GM18861 (cell line): ENCODE data around the gene CLCN2.

Experiments used
- ATAC-seq: cut with Tn5 transposase; IDR thresholded peaks from one replicate; pipeline ENCODE4 v1.9.1; 2021; ENCODE audit not compliant: unreplicated experiment

The CLCN2 gene

DNA sequence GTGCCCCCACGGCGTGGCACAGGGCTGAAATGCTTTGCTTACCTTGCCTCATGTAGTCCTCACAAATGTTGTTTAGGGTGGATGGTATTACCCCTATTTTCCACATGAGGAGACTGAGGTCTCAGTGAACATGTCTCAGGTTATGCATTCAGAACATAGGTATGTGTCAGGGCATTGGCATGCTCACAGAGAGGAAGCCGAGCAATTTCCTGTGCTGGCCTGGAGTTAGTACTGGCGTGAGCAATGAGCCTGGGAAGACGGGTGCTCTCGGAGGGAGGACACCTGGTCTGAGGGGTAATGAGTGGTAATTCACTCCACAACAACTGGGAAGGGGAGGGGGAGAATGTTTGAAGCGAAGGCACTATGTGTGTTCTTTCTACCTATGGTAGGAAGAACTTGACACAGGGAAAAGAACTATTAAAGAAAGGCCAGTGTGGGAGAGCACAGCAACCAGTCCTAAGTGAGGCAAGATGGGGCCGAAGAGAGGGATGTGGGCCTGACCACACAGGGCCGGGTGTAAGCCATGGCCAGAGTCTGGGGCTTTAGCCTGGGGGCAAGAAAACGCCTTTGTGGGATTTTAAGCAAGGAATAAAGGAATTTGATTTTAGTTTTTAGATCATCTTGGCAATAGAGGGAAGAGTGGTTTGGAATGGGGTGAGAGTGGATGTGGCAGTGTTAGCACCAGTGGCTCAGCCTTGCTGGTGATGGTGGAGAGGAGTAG, 28.9 kb downstream of the CLCN2 start:
- ATAC-seq = no peak

DNA sequence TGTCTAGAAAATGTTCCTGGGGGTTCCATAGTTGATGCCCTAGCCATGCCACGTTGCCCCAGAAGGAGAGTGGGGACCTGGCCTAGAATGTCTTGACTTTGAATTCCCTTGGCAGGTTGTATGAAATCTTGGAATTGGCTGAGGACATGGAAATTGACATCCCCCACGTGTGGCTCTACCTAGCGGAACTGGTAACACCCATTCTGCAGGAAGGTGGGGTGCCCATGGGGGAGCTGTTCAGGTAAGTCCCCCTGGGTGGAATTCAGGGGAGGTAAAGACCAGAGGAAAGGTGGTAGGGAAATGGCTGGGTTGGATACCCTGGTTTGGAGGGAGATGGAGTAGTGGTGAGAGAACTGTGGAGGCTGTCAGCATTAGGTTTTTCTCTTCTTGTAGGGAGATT, 32.9 kb downstream of the CLCN2 start:
- ATAC-seq = no peak

DNA sequence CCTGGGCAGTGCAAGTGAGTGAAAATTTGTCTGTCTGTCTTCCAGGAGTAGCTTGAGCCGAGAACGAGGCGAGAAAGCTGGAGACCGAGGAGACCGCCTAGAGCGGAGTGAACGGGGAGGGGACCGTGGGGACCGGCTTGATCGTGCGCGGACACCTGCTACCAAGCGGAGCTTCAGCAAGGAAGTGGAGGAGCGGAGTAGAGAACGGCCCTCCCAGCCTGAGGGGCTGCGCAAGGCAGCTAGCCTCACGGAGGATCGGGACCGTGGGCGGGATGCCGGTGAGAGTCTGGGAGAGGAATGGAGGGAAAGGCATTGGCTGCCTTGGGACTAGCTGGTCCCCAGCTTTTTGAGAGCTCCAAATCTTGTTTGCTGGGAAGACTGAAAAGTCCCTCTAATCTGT, 34.2 kb downstream of the CLCN2 start:
- ATAC-seq = no peak

- ATAC-seq = no peak
Measured at GRCh38 chr3:184325715-184326369, 35.6 kb downstream of the CLCN2 start.

DNA sequence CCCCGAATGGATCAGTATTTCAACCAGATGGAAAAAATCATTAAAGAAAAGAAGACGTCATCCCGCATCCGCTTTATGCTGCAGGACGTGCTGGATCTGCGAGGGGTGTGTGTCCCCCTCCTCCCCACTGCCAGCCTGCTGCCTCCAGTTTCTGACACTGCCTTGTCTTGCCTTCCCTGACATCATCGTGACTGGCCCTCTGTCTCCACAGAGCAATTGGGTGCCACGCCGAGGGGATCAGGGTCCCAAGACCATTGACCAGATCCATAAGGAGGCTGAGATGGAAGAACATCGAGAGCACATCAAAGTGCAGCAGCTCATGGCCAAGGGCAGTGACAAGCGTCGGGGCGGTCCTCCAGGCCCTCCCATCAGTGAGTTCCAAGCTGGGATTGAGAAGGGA, 36.1 kb downstream of the CLCN2 start:
- ATAC-seq = no peak

DNA sequence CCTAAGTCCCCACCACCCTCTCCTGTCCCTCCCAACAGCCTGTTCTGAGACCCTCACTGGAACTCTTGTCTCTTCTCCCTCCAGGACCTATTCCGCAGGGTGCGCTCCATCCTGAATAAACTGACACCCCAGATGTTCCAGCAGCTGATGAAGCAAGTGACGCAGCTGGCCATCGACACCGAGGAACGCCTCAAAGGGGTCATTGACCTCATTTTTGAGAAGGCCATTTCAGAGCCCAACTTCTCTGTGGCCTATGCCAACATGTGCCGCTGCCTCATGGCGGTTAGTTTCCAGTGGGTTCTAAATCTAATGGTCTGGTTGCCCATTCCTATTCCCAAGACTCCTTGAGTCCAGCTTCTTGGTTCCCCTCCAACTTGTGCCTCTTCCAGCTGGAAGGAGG, 37.7 kb downstream of the CLCN2 start:
- ATAC-seq = no peak

- no peak for ATAC-seq
Measured at GRCh38 chr3:184322731-184323487, 38.5 kb downstream of the CLCN2 start.

- no peak for ATAC-seq
Measured at GRCh38 chr3:184321666-184322065, 39.7 kb downstream of the CLCN2 start.

GRCh38 chr3:184320104-184320445, 41.3 kb downstream of the CLCN2 start:
- no peak for ATAC-seq

DNA sequence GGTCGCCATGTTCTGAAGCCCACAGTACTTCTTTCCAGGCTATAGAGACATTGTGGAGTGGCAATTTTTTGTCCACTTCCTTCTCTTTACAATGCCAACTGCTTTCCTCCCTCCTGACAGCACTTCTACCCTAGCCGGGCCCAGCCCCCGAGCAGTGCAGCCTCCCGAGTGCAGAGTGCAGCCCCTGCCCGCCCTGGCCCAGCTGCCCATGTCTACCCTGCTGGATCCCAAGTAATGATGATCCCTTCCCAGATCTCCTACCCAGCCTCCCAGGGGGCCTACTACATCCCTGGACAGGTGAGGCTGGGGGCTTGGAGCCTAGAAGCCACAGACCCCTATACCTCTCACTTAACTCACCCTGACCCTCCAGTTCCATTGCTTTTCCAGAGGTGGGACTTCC, 44.2 kb downstream of the CLCN2 start:
- no peak for ATAC-seq

GRCh38 chr3:184316792-184317191, 44.6 kb downstream of the CLCN2 start:
- ATAC-seq = no peak

- no peak for ATAC-seq
Measured at GRCh38 chr3:184315871-184316661, 45.3 kb downstream of the CLCN2 start.

GRCh38 chr3:184315543-184315867, 45.9 kb downstream of the CLCN2 start:
- ATAC-seq = no peak

DNA sequence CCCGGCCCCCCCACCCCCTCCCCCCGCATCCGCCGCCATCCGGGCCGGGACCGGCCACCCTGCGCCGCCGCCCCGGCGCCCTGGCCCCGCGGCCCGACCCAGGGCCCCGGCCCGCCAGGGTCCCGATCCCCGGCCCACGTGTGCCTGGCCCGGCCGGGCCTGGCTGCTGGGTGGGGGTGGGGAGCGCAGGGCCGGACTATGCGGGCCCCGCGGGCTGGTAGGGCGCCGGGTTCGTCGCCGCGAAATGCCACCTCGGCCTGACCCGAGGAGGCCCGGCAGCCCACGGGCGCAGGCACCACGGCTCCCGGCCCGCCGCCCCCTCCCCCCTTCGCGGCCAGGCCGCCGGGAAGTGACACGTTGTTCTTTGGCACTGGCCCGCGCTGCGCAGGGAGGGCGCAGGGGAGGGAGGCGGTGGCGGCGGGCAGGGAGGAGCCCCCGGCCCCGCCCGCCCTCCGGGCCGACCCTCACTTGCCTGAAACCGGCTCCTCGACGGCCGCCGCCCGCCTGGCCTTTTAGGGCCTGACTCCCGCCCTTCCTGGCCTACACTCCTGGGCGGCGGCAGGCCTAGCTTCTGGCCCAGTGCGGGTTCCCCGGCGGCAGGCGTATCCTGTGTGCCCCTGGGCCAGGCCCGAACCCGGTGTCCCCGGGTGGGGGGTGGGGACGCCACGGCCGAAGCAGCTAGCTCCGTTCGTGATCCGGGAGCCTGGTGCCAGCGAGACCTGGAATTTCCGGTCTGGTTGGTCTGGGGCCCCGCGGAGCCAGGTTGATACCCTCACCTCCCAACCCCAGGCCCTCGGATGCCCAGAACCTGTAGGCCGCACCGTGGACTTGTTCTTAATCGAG, 46.5 kb downstream of the CLCN2 start:
- ATAC-seq = peak; percentile 29

- ATAC-seq = peak; percentile 85
Measured at GRCh38 chr3:184314363-184314699, 47.1 kb downstream of the CLCN2 start, which contains the start of gene EIF4G1. Gene EIF4G1, plus strand, starts transcription at chr3:184314606. Its CDS starts 1,191 bp downstream, at chr3:184315797.

DNA sequence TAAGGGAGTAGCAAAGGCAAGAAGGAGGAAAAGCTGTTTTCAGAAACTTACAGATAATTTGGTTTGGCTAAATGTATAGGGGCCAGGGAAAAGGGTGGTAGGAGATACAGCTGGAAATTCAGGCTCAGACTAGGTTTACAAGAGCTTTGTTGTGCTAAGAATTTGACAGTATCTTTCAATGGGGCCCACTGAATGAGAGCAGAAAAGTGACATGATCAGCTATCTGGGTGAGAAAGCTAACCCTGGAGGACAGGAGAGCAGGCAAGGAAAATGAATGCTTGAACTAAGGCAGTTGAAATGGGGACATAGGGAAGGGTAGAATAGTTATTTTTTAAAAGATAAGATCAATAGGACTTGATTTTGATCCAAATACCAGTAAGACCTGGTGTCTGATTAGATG, 49.8 kb downstream of the CLCN2 start:
- ATAC-seq = no peak

- no peak for ATAC-seq
Measured at GRCh38 chr3:184308744-184309143, 52.7 kb downstream of the CLCN2 start.

DNA sequence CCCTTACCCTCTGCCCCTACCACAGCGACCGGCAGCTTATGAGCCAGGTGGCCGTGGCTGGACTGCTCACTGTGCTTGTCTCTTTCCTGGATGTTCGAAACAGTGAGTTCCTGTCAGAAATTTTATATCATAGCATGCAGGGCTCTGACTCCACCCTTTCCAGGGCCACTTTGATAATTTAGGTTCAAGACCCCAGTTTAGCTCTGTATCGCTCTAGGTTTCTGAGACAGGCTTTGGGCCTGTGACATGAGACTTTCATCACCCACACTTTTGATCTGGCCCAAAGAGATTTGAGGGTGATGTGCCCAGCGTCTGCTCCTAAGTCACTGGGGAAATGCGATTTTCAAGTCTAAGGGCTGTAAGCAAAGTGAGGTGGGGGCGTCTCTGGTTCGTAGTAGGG, 53.5 kb downstream of the CLCN2 start:
- ATAC-seq = no peak

DNA sequence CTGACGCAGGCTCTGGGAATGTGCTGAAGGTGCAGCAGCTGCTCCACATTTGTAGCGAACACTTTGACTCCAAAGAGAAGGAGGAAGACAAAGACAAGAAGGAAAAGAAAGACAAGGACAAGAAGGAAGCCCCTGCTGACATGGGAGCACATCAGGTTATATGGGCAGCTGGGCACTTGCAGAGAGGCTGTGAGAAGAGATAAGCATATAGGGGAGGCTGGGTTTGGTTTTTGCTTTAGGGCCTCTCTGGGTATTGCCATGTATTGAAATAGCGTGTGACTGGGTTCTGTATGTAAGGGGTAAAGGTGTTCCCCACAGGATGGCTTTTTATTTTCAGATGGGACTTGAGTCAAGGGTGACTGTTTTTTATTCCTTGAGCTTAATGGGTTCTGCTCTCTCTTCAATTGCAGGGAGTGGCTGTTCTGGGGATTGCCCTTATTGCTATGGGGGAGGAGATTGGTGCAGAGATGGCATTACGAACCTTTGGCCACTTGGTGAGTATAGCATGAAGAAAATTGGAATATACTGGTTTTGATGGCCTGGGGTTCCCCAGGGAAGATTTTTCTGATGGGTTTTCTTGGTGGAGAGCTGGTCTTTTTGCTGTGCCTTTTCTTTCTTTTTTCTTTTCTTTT, 54.9 kb downstream of the CLCN2 start:
- no peak for ATAC-seq

- no peak for ATAC-seq
Measured at GRCh38 chr3:184305577-184305976, 55.8 kb downstream of the CLCN2 start.
